DND-41 (cell line): Measurements from ENCODE around the gene GIMAP8.

Experiments
- CTCF ChIP-seq: IDR thresholded peaks from 2 replicates; pipeline ENCODE4 v1.5.1; 2012; ENCODE audit warnings: borderline replicate concordance, low read length, moderate library complexity, mild to moderate bottlenecking; ENCODE audit not compliant: poor library complexity, severe bottlenecking; ENCODE audit errors: extremely low read depth
- EZH2 ChIP-seq: IDR thresholded peaks from 3 replicates; pipeline ENCODE4 v1.6.1; 2012; ENCODE audit warnings: borderline replicate concordance, low read depth, mild to moderate bottlenecking, moderate library complexity, low read length, inconsistent platforms; ENCODE audit not compliant: severe bottlenecking

DNA sequence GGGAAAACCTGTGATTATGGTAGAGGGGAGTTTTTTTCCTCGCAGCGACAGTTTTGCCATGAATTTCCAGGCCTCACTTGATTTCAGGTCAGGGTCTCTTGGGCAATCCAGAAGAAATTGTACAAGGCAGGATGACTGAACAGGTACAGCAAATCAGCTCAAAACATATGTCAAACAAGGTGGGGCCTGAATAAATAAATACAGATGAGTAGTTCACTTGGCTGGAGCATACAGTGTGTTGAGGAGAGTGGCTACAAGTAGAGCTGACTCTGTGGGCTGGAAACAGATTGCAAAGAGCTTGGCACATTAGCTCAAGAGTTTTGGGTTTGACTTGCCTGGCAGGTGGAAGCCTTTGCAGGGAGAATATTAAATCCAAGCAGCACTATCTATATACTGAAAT, 15.0 kb downstream of the GIMAP8 start:
- TF ChIP-seq EZH2 (no peak), CTCF (no peak)
